Upper lobe of left lung (tissue), 4 donors: ENCODE measurements around the gene CMIP.

Experiments
- CTCF ChIP-seq, 6 experiments: fragments of 450-650 bp in 4 of 6; fragments of 200-600 bp in 2 of 6; sonication (generic) in 2 of 6; IDR thresholded peaks; one replicate each; pipeline ENCODE4 v1.5.1; 2016 to 2019; ENCODE audit warnings: antibody characterized with exemption in 6 of 6
- POLR2A ChIP-seq, 4 donors: fragments of 450-650 bp; IDR thresholded peaks; one replicate each; pipeline ENCODE4 v1.5.1; 2016 to 2017; ENCODE audit warnings: antibody characterized with exemption in 4 of 4, mild to moderate bottlenecking in 2 of 4

- TF ChIP-seq POLR2A (IDR thresholded peaks at IDR 0.05) (no peak), CTCF (IDR thresholded peaks at IDR 0.05) (no peak)
Observed at GRCh38 chr16:81713295-81713772, 268.7 kb downstream of the CMIP start.
